Erythroblast (primary cell): ENCODE data around the gene FNIP1.

ENCODE experiments used
- GATA1 ChIP-seq: IDR thresholded peaks from 2 replicates; pipeline ENCODE4 v1.6.1; 2011; ENCODE audit warnings: low read depth, mild to moderate bottlenecking, control low read depth, low read length, moderate library complexity
- POLR2A ChIP-seq: IDR thresholded peaks from 2 replicates; pipeline ENCODE4 v1.6.1; 2011; ENCODE audit warnings: mild to moderate bottlenecking, low read length

DNA sequence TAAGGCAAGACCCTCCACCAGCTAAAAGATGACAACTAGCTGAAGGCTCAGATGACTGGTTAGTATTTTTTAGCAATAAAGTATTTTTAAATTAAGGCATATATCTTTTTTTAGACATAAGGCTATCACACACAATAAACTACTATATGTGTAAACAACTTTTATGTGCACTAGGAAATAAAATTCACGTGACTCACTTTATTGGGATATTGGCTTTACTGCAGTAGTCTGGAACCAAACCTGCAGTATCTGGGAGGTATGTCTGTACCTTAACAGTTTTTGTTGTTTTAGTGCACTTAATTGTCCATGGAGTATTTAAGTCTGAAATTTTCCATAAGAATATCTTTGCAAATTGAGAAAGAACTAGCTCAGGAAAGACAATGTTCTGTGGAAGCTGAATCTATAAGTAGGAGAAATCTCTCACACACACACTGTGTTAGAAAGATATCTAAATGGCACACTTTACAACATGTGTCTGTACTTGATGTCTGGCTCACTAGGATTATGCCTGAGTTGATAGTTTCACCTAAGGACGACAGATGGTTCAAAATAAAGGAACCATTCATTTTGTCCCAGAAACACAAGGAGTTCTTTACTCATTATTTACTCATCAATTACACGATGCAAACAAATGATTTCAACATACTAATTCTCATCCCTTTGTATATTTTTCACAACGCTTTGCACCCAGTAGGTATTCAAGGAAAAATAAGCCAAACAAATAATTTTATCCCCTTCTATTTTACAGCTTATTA is 166.4 kb downstream of the FNIP1 start:
- TF ChIP-seq POLR2A = no peak
- no peak for TF ChIP-seq GATA1
